Measurements from ENCODE around the gene ARGLU1.
"Not testable (repeated sequence)": the region's sequence is repeated elsewhere in the genome, so short reads cannot be mapped to it uniquely, and the experiment has no call there.

ARGLU1 gene

GRCh38 chr13:106567474-106568298 is at the start of gene ARGLU1:
Gene ARGLU1 (minus strand): TSS chr13:106568137. CDS start chr13:106567919, 218 bp downstream.
- peak; percentile 50 for DNase-seq

GRCh38 chr13:106617561-106617960 is 49.6 kb upstream of the ARGLU1 start:
- DNase-seq: no peak

- DNase-seq: no peak
Observed at GRCh38 chr13:106616729-106617128, 48.8 kb upstream of the ARGLU1 start.

GRCh38 chr13:106614874-106615273 is 46.9 kb upstream of the ARGLU1 start:
- DNase-seq: no peak

GRCh38 chr13:106612688-106613087 is 44.8 kb upstream of the ARGLU1 start:
- DNase-seq: no peak

GRCh38 chr13:106610486-106610885 is 42.5 kb upstream of the ARGLU1 start:
- DNase-seq: no peak

- DNase-seq: no peak
Observed at GRCh38 chr13:106609116-106609515, 41.2 kb upstream of the ARGLU1 start.

- DNase-seq: no peak
Observed at GRCh38 chr13:106603546-106603945, 35.6 kb upstream of the ARGLU1 start.

GRCh38 chr13:106602178-106602577 is 34.2 kb upstream of the ARGLU1 start:
- DNase-seq: no peak

GRCh38 chr13:106601489-106601888 is 33.6 kb upstream of the ARGLU1 start:
- no peak for DNase-seq

- DNase-seq: not testable (repeated sequence)
Observed at GRCh38 chr13:106600798-106601135, 32.8 kb upstream of the ARGLU1 start.

GRCh38 chr13:106599875-106600797 is 32.2 kb upstream of the ARGLU1 start:
- DNase-seq: no peak

GRCh38 chr13:106597749-106598395 is 29.9 kb upstream of the ARGLU1 start:
- DNase-seq: no peak

- DNase-seq: no peak
Observed at GRCh38 chr13:106597186-106597585, 29.2 kb upstream of the ARGLU1 start.

GRCh38 chr13:106596275-106596937 is 28.5 kb upstream of the ARGLU1 start:
- no peak for DNase-seq

- DNase-seq: no peak
Observed at GRCh38 chr13:106595625-106596024, 27.7 kb upstream of the ARGLU1 start.

GRCh38 chr13:106594980-106595379 is 27.0 kb upstream of the ARGLU1 start:
- DNase-seq: no peak

GRCh38 chr13:106593132-106593531 is 25.2 kb upstream of the ARGLU1 start:
- no peak for DNase-seq

- no peak for DNase-seq
Observed at GRCh38 chr13:106591299-106591698, 23.4 kb upstream of the ARGLU1 start.

- DNase-seq: no peak
Observed at GRCh38 chr13:106589716-106590115, 21.8 kb upstream of the ARGLU1 start.

- no peak for DNase-seq
Observed at GRCh38 chr13:106588367-106588766, 20.4 kb upstream of the ARGLU1 start.

- no peak for DNase-seq
Observed at GRCh38 chr13:106587787-106588186, 19.9 kb upstream of the ARGLU1 start.

GRCh38 chr13:106586648-106587166 is 18.8 kb upstream of the ARGLU1 start:
- DNase-seq: no peak

Data from DMS 273 treated with DMSO at 0.1 percent for 48 hours (cell line).